ENCODE measurements around the gene ECI1.

The ECI1 gene

DNA sequence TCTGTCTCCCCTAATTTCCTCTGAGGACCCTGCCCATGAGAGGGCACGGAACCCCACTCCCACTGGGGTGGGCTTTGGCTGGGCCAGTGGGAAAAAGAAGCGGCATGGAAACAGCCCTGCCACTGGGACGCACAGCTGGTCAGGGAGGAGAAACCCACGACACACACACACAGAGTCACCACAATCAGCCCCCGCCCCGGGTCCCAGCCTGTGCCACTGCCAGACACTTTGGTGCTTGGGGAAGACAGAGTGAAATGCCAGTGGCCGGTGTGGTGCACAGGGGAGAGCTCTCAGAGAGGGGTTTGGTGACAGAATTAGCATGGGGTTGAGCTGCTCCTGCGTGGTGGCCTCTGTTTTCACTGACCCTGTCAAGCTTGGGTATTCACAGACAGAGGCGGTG is 47.2 kb upstream of the ECI1 start:
- Histone ChIP-seq H3K9me3 (ENCODE audit: control insufficient read depth, insufficient read depth, low read length) (no peaks in the 10 kb centered on the region), H3K36me3 (ENCODE audit: control insufficient read depth, low read length) (no peaks in the 10 kb centered on the region), H3K4me2 (ENCODE audit: low read length) (no peak overlapping the region), H4K20me1 (ENCODE audit: control insufficient read depth, insufficient read depth, low read depth, low read length) (no peaks in the 10 kb centered on the region), H3K4me1 (ENCODE audit: control insufficient read depth, low read length) (no peaks in the 10 kb centered on the region), H3K27me3 (ENCODE audit: control insufficient read depth, low read length) (no peaks in the 10 kb centered on the region), H3F3A (ENCODE audit: control insufficient read depth, insufficient read depth) (no peaks in the 10 kb centered on the region), H3K27ac (ENCODE audit: low read depth, low read length) (no peak overlapping the region), H3K9me2 (replicated peaks; ENCODE audit: control insufficient read depth, low read length) (no peaks in the 10 kb centered on the region), H3K79me2 (ENCODE audit: control insufficient read depth, low read length) (no peaks in the 10 kb centered on the region), H3K4me3 (ENCODE audit: low read length) (no peak overlapping the region)
- no peak for TF ChIP-seq EZH2phosphoT487 (IDR thresholded peaks at IDR 0.05; ENCODE audit: borderline replicate concordance, low read length)
- no peak for TF ChIP-seq CTCF (IDR thresholded peaks at IDR 0.05; ENCODE audit: low read depth, low read length, poor library complexity, severe bottlenecking)

DNA sequence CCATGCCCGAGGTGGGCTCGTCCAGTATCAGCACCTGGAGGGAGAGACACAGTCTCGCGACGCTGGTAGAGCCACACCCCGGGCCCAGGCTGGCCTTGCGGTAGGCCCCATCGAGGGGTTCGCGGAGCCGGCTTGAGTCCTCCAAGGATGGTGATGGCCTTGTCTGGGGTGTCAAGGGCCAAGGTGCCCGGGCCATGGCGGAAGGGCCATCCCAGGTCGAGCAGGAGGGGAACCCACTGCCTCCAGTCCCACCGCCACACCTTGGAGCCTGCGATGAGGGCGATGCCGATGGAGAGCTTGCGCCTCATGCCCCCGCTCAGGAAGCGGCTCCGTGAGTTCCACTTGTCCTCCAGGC is 46.1 kb upstream of the ECI1 start:
- no peak overlapping the region for H3K4me2 ChIP-seq (ENCODE audit: low read length)

DNA sequence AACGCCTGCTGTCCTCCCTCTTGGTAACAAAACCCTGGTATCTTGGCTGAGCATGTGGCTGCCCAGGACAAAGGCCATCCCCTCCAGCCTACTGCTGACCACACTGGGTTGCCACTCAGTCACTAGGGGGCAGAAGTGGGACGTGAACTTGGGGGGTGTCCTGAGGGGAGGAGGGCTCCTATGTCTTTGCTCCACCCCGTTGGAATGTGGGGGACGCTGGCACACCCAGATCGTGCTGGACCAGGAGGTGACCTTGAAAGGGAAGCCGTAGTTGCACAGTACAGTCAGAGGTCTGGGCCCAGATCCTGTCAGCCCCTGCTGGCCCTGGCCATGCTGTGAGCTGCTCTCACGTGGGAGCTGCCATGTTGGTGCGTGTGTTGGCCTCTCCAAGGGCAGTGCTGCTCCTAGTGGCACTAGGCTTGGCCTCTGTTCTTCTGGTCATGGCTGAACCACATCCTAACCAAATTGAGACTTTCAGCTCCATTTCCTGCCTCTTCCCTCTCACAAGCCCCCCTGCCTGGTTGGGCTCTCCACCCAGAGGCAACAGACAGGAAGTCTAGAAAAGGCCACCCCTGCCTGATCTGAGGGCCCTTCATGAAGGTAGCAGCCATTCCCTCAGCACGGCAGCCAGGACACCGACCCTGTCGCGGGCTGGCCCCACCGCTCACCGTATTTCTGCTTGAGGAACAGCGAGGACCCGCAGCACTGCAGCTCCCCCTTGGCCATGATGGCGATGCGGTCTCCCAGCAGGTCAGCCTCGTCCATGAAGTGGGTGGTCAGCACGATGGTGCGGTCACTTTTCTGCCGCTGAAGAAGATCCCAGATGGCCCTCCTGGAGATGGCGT is 45.5 kb upstream of the ECI1 start:
- no peaks in the 10 kb centered on the region for H3K27me3 ChIP-seq (ENCODE audit: control insufficient read depth, low read length)
- no peaks in the 10 kb centered on the region for H3K4me1 ChIP-seq (ENCODE audit: control insufficient read depth, low read length)
- H3K4me2 ChIP-seq (ENCODE audit: low read length): no peak overlapping the region
- no peak overlapping the region for H3K4me3 ChIP-seq (ENCODE audit: low read length)
- no peaks in the 10 kb centered on the region for H3K9me3 ChIP-seq (ENCODE audit: control insufficient read depth, insufficient read depth, low read length)
- no peak overlapping the region for H3K27ac ChIP-seq (ENCODE audit: low read depth, low read length)
- no peaks in the 10 kb centered on the region for H3K9me2 ChIP-seq (replicated peaks; ENCODE audit: control insufficient read depth, low read length)
- no peaks in the 10 kb centered on the region for H4K20me1 ChIP-seq (ENCODE audit: control insufficient read depth, insufficient read depth, low read depth, low read length)
- no peaks in the 10 kb centered on the region for H3K36me3 ChIP-seq (ENCODE audit: control insufficient read depth, low read length)
- no peaks in the 10 kb centered on the region for H3K79me2 ChIP-seq (ENCODE audit: control insufficient read depth, low read length)
- H3F3A ChIP-seq (ENCODE audit: control insufficient read depth, insufficient read depth): no peaks in the 10 kb centered on the region
- TF ChIP-seq CTCF (IDR thresholded peaks at IDR 0.05; ENCODE audit: low read depth, low read length, poor library complexity, severe bottlenecking): peak; percentile 76
- TF ChIP-seq EZH2phosphoT487 (IDR thresholded peaks at IDR 0.05; ENCODE audit: borderline replicate concordance, low read length): no peak

More for the DNA sequence above, 46.1 kb upstream of the ECI1 start:
- TF ChIP-seq CTCF (IDR thresholded peaks at IDR 0.05; ENCODE audit: low read depth, low read length, poor library complexity, severe bottlenecking) (no peak), EZH2phosphoT487 (IDR thresholded peaks at IDR 0.05; ENCODE audit: borderline replicate concordance, low read length) (no peak)
- no peaks in the 10 kb centered on the region for H3K4me1 ChIP-seq (ENCODE audit: control insufficient read depth, low read length)
- no peaks in the 10 kb centered on the region for H3K36me3 ChIP-seq (ENCODE audit: control insufficient read depth, low read length)
- no peaks in the 10 kb centered on the region for H3K9me3 ChIP-seq (ENCODE audit: control insufficient read depth, insufficient read depth, low read length)
- no peaks in the 10 kb centered on the region for H3K27me3 ChIP-seq (ENCODE audit: control insufficient read depth, low read length)
- H3K79me2 ChIP-seq (ENCODE audit: control insufficient read depth, low read length): no peaks in the 10 kb centered on the region
- H3K4me3 ChIP-seq (ENCODE audit: low read length): no peak overlapping the region
- no peaks in the 10 kb centered on the region for H3K9me2 ChIP-seq (replicated peaks; ENCODE audit: control insufficient read depth, low read length)
- no peaks in the 10 kb centered on the region for H4K20me1 ChIP-seq (ENCODE audit: control insufficient read depth, insufficient read depth, low read depth, low read length)
- no peaks in the 10 kb centered on the region for H3F3A ChIP-seq (ENCODE audit: control insufficient read depth, insufficient read depth)
- H3K27ac ChIP-seq (ENCODE audit: low read depth, low read length): no peak overlapping the region

Measured in DOHH2 (cell line).